GM19239 (cell line): ENCODE data around the gene APOL1.

Experiments
- DNase-seq: peaks from one replicate; pipeline ENCODE4 v3.0.0; 2011; ENCODE audit warnings: low spot score; ENCODE audit not compliant: insufficient read length
- FAIRE-seq: peaks from 2 replicates; lab custom pipeline; 2011; peaks lifted over from hg19 to GRCh38; lab: Jason Lieb, UNC

Gene APOL1

GRCh38 chr22:36301851-36302250 lies 48.9 kb downstream of the APOL1 start:
- DNase-seq, result no peak
- FAIRE-seq, result peak; percentile 18

GRCh38 chr22:36302439-36303114 lies 49.6 kb downstream of the APOL1 start:
- DNase-seq (no peak), FAIRE-seq (no peak)

GRCh38 chr22:36303115-36303467 lies 50.2 kb downstream of the APOL1 start:
- DNase-seq (no peak), FAIRE-seq (no peak)

- FAIRE-seq (no peak), DNase-seq (no peak)
These were observed 50.9 kb downstream of the APOL1 start for GRCh38 chr22:36303874-36304273.

GRCh38 chr22:36304429-36304828 lies 51.5 kb downstream of the APOL1 start:
- no peak for DNase-seq
- no peak for FAIRE-seq

- no peak for DNase-seq
- no peak for FAIRE-seq
These were observed 52.9 kb downstream of the APOL1 start for GRCh38 chr22:36305813-36306212.

GRCh38 chr22:36306227-36306626 lies 53.3 kb downstream of the APOL1 start:
- DNase-seq (no peak), FAIRE-seq (no peak)

GRCh38 chr22:36308880-36309279 lies 55.9 kb downstream of the APOL1 start:
- DNase-seq (no peak), FAIRE-seq (no peak)

- no peak for DNase-seq
- no peak for FAIRE-seq
These were observed 58.6 kb downstream of the APOL1 start for GRCh38 chr22:36311386-36312085.

GRCh38 chr22:36315325-36315724 lies 62.4 kb downstream of the APOL1 start:
- FAIRE-seq (no peak), DNase-seq (no peak)

GRCh38 chr22:36316419-36316818 lies 63.5 kb downstream of the APOL1 start:
- DNase-seq, result no peak
- FAIRE-seq, result no peak
